NOMO-1 treated with DMSO at 0.1 percent for 48 hours (cell line): ENCODE results near the gene ARHGEF12.
"Not testable (repeated sequence)": the region's sequence is repeated elsewhere in the genome, so short reads cannot be mapped to it uniquely, and the experiment has no call there.

Source experiments
- DNase-seq: peaks from one replicate; lab custom pipeline; 2025; ENCODE audit not compliant: unreplicated experiment; lab: John Stamatoyannopoulos, UW

Gene ARHGEF12

GRCh38 chr11:120482149-120482548 is 145.9 kb downstream of the ARHGEF12 start:
- DNase-seq = no peak

- DNase-seq = no peak
Measured at GRCh38 chr11:120484722-120485121, 148.5 kb downstream of the ARHGEF12 start.

GRCh38 chr11:120486138-120486537 is 149.9 kb downstream of the ARHGEF12 start:
- no peak for DNase-seq

- DNase-seq = no peak
Measured at GRCh38 chr11:120489799-120490198, 153.6 kb downstream of the ARHGEF12 start.

GRCh38 chr11:120492486-120492885 is 156.3 kb downstream of the ARHGEF12 start:
- no peak for DNase-seq

GRCh38 chr11:120494595-120494994 is 158.4 kb downstream of the ARHGEF12 start:
- DNase-seq = no peak

GRCh38 chr11:120499088-120499487 is 162.9 kb downstream of the ARHGEF12 start:
- DNase-seq = no peak

- DNase-seq = no peak
Measured at GRCh38 chr11:120499859-120500258, 163.6 kb downstream of the ARHGEF12 start.

- no peak for DNase-seq
Measured at GRCh38 chr11:120500414-120501071, 164.3 kb downstream of the ARHGEF12 start.

- DNase-seq = no peak
Measured at GRCh38 chr11:120501440-120501839, 165.2 kb downstream of the ARHGEF12 start.

GRCh38 chr11:120501976-120502755 is 166.0 kb downstream of the ARHGEF12 start:
- DNase-seq = no peak

GRCh38 chr11:120503529-120503928 is 167.3 kb downstream of the ARHGEF12 start:
- DNase-seq = not testable (repeated sequence)

- no peak for DNase-seq
Measured at GRCh38 chr11:120505801-120506425, 169.7 kb downstream of the ARHGEF12 start.

- no peak for DNase-seq
Measured at GRCh38 chr11:120509346-120510053, 173.3 kb downstream of the ARHGEF12 start.

- no peak for DNase-seq
Measured at GRCh38 chr11:120510406-120511115, 174.3 kb downstream of the ARHGEF12 start.

- DNase-seq = peak; percentile 59
Measured at GRCh38 chr11:120511116-120511819, 175.1 kb downstream of the ARHGEF12 start, which contains the start of gene GRIK4. GRIK4 (plus strand) TSS chr11:120511748; CDS start chr11:120660319, 148,571 bp downstream.

- DNase-seq = no peak
Measured at GRCh38 chr11:120511820-120512738, 175.9 kb downstream of the ARHGEF12 start.

- DNase-seq = no peak
Measured at GRCh38 chr11:120512739-120513435, 176.7 kb downstream of the ARHGEF12 start.
